DOHH2 (cell line): ENCODE measurements around the gene CYP4F3.

Experiments
- H3F3A ChIP-seq: fragments of 200-600 bp; sonication (generic), shearing (Covaris generic); 2 replicates; pipeline ENCODE4 v1.6.0; 2016; ENCODE audit warnings: antibody characterized with exemption, mild to moderate bottlenecking; ENCODE audit not compliant: control insufficient read depth, insufficient read depth
- H3K27ac ChIP-seq: fragments of 200-600 bp; sonication (generic); 2 replicates; pipeline ENCODE4 v1.5.1; 2014; ENCODE audit warnings: low read depth, mild to moderate bottlenecking, low read length, moderate library complexity
- H3K27me3 ChIP-seq: fragments of 200-600 bp; sonication (generic); 2 replicates; pipeline ENCODE4 v1.6.1; 2014; ENCODE audit warnings: mild to moderate bottlenecking, low read length, mixed read lengths; ENCODE audit not compliant: control insufficient read depth
- H3K36me3 ChIP-seq: fragments of 200-600 bp; sonication (generic); 2 replicates; pipeline ENCODE4 v1.6.1; 2014; ENCODE audit warnings: mild to moderate bottlenecking, low read length, moderate library complexity, mixed read lengths; ENCODE audit not compliant: control insufficient read depth
- H3K4me1 ChIP-seq: fragments of 200-600 bp; sonication (generic); 2 replicates; pipeline ENCODE4 v1.6.1; 2014; ENCODE audit warnings: mild to moderate bottlenecking, low read length, mixed read lengths; ENCODE audit not compliant: control insufficient read depth
- H3K4me2 ChIP-seq: fragments of 200-600 bp; sonication (generic); 2 replicates; pipeline ENCODE4 v1.6.0; 2014; ENCODE audit warnings: mild to moderate bottlenecking, low read length, moderate library complexity
- H3K4me3 ChIP-seq: fragments of 200-600 bp; sonication (generic); 2 replicates; pipeline ENCODE4 v1.5.1; 2014; ENCODE audit warnings: mild to moderate bottlenecking, low read length, mixed read lengths
- H3K79me2 ChIP-seq: fragments of 200-600 bp; sonication (generic); 2 replicates; pipeline ENCODE4 v1.6.1; 2014; ENCODE audit warnings: mild to moderate bottlenecking, low read length, mixed read lengths; ENCODE audit not compliant: control insufficient read depth
- H3K9me2 ChIP-seq: fragments of 200-600 bp; sonication (generic); replicated peaks from 2 replicates; pipeline ENCODE4 v1.6.1; 2014; ENCODE audit warnings: mild to moderate bottlenecking, low read length, mixed read lengths; ENCODE audit not compliant: control insufficient read depth
- H3K9me3 ChIP-seq: fragments of 200-600 bp; sonication (generic); 2 replicates; pipeline ENCODE4 v1.6.1; 2014; ENCODE audit warnings: antibody characterized with exemption, low read length, mixed read lengths; ENCODE audit not compliant: control insufficient read depth, insufficient read depth
- H4K20me1 ChIP-seq: fragments of 200-600 bp; sonication (generic); 2 replicates; pipeline ENCODE4 v1.6.0; 2014; ENCODE audit warnings: low read depth, mild to moderate bottlenecking, antibody characterized with exemption, low read length, moderate library complexity; ENCODE audit not compliant: control insufficient read depth, insufficient read depth
- CTCF ChIP-seq: fragments of 200-600 bp; sonication (generic); IDR thresholded peaks from one replicate; pipeline ENCODE4 v1.5.1; 2014; ENCODE audit warnings: antibody characterized with exemption, mild to moderate bottlenecking, low read depth, low read length; ENCODE audit not compliant: poor library complexity, severe bottlenecking
- EZH2phosphoT487 ChIP-seq: fragments of 200-600 bp; sonication (generic); IDR thresholded peaks from 2 replicates; pipeline ENCODE4 v1.6.1; 2017; ENCODE audit warnings: borderline replicate concordance, mild to moderate bottlenecking, antibody characterized with exemption, low read length, moderate library complexity, mixed read lengths

Gene CYP4F3

GRCh38 chr19:15613338-15613737 lies 27.4 kb upstream of the CYP4F3 start:
- Histone ChIP-seq H3K4me3 (no peak overlapping the region), H3K27me3 (no peaks in the 10 kb centered on the region), H3K9me2 (no peaks in the 10 kb centered on the region), H3K4me1 (no peaks in the 10 kb centered on the region), H3K4me2 (no peak overlapping the region), H3K9me3 (no peaks in the 10 kb centered on the region), H3F3A (no peaks in the 10 kb centered on the region), H3K79me2 (no peaks in the 10 kb centered on the region), H3K36me3 (no peaks in the 10 kb centered on the region), H3K27ac (no peak overlapping the region), H4K20me1 (no peaks in the 10 kb centered on the region)
- no peak for TF ChIP-seq CTCF
- TF ChIP-seq EZH2phosphoT487: no peak

GRCh38 chr19:15614507-15615379 lies 26.0 kb upstream of the CYP4F3 start, which contains the start of gene CYP4F8:
TSS of gene CYP4F8 (plus strand) at chr19:15615218. CDS start at chr19:15615617, 399 bp downstream.
- Histone ChIP-seq H3K4me1 (no peaks in the 10 kb centered on the region), H3K27me3 (no peaks in the 10 kb centered on the region), H3K4me2 (no peak within 1 kb of the TSS), H3K9me2 (no peaks in the 10 kb centered on the region), H3F3A (no peaks in the 10 kb centered on the region), H3K36me3 (no peaks in the 10 kb centered on the region), H3K79me2 (no peaks in the 10 kb centered on the region), H3K9me3 (no peaks in the 10 kb centered on the region), H4K20me1 (no peaks in the 10 kb centered on the region), H3K27ac (no peak within 1 kb of the TSS), H3K4me3 (no peak within 1 kb of the TSS)
- TF ChIP-seq EZH2phosphoT487 (no peak), CTCF (no peak)

- Histone ChIP-seq H3K4me2 (no peak overlapping the region), H3F3A (no peaks in the 10 kb centered on the region), H3K4me1 (no peaks in the 10 kb centered on the region)
These were observed 25.2 kb upstream of the CYP4F3 start for GRCh38 chr19:15615526-15615925.

More at GRCh38 chr19:15615526-15615925, 25.2 kb upstream of the CYP4F3 start:
- Histone ChIP-seq H3K36me3 (no peaks in the 10 kb centered on the region), H3K79me2 (no peaks in the 10 kb centered on the region), H3K9me3 (no peaks in the 10 kb centered on the region), H3K4me3 (no peak overlapping the region), H3K9me2 (no peaks in the 10 kb centered on the region), H4K20me1 (no peaks in the 10 kb centered on the region), H3K27ac (no peak overlapping the region), H3K27me3 (no peaks in the 10 kb centered on the region)
- TF ChIP-seq EZH2phosphoT487 (no peak), CTCF (no peak)
